Activated gamma-delta T cell treated with Interleukin-2 at 50 U/mL for 16 hours (primary cell): Measurements from ENCODE around the gene SSBP3.
"Not testable (repeated sequence)": the region's sequence is repeated elsewhere in the genome, so short reads cannot be mapped to it uniquely, and the experiment has no call there.

Source experiments
- DNase-seq: peaks from one replicate; pipeline ENCODE4 v3.0.0-alpha.2; 2020

The SSBP3 gene

DNA sequence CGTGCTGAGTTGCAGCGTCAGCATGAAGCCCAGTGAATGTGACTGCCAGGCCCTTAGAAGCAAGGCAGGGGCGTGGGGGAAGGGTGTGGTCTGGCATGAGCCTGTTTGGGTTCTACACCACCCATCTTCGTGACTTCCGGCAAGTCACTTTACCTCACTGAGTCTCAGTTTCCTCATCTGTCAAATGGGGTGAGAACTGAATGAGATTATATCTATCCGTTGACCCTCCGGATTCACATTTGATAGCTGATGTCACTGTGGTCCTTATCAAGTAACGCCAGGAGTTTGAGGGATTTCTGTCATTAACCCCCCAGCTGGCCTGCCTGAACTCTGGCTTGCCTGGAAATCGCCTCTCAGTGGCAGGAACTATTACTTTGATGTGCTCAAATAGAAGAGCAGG lies 190.7 kb downstream of the SSBP3 start:
- no peak for DNase-seq

DNA sequence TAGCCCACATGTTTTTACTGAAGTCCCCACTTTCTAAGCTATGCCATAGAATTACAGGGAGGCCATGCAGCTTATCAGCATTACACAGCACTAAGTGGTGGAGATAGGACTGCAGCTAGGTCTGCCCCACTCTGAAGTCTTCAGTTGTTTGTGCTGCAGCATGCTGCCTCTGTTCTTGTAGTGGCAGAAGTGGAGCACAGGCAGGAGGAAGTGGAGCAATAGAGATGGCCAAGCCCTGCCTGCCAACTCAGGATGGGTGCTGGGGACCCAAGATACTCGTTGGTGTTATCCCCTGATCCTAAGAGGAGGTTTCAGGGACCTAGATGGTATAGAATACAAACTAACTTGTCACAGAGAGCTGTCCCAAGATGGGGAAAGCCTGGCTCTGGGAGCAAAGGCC lies 193.3 kb downstream of the SSBP3 start:
- DNase-seq = no peak

DNA sequence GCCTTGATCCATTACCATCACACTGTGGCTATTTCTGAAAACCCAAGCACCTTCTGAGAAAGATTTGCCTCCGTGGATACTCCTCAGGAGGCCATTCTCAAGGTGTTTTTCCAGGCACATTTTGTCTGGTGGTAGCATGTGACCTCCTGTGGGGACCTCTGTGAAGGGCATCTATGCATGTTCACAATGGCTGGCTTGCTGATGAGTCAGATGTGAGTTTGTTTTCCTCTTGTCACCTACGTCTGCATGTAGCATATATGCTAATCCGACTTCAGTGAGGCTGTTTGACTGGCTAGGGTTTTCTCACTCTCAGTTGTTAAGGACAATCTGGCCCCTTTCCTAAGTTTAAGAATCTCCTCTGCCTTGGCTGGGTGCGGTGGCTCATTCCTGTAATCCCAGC lies 198.3 kb downstream of the SSBP3 start:
- not testable (repeated sequence) for DNase-seq

DNA sequence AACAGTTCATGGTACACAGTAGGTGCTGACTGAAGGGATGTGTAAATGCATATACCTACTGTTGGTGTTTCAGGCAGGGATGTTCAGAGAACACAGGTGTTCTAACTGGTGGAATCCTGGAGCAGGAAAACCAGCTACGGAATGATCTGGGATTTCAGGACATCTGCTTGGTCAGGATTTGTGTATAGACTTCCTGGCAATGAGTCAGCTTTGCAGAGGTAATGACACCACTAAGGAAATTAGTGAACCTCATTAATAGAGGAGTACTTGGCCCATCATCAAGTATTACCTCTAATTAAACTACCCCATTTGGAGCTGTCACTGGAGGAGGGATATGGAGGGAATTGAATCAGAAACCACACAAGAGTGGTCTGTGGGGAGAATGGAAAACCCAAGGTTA lies 198.9 kb downstream of the SSBP3 start:
- no peak for DNase-seq

DNA sequence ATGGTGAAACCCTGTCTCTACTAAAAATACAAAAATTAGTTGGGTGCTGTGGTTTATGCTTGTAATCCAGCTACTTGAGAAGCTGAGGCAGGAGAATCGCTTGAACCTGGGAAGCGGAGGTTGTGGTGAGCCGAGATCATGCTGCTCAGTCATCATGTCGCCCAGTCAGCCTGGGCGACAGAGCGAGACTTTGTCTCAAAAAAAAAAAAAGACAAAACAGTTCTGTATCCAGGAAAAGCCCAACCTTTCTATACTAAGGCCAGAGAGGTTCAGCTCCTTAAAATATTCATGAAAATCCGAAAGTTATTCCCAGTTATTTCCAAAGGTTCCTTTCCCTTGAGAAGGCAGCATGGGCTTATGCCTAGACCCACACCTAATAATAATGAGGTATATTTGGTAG lies 202.0 kb downstream of the SSBP3 start:
- no peak for DNase-seq

DNA sequence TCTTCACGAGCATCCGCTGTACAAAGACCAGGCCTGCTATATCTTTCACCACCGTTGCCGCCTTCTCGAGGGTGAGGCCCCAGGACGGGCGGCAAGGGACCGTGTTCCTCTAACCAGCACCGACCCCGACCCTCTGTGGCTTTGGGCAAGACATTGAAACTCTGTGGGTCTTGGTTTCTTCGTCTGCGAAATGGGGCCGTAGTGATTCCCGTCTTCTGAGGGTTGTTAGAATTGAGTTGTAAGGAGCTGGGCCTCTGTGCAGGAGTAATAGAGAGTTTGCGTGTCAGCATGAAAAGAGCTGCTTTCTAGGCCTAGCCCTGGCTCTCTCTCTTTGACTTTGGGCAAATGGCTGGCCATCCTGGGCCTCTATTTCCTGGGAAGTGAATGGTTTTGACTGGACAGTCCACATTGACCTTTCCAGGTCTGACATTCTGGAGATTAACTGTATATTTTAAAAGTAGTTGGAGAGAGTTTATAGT lies 205.6 kb downstream of the SSBP3 start:
- DNase-seq = no peak

DNA sequence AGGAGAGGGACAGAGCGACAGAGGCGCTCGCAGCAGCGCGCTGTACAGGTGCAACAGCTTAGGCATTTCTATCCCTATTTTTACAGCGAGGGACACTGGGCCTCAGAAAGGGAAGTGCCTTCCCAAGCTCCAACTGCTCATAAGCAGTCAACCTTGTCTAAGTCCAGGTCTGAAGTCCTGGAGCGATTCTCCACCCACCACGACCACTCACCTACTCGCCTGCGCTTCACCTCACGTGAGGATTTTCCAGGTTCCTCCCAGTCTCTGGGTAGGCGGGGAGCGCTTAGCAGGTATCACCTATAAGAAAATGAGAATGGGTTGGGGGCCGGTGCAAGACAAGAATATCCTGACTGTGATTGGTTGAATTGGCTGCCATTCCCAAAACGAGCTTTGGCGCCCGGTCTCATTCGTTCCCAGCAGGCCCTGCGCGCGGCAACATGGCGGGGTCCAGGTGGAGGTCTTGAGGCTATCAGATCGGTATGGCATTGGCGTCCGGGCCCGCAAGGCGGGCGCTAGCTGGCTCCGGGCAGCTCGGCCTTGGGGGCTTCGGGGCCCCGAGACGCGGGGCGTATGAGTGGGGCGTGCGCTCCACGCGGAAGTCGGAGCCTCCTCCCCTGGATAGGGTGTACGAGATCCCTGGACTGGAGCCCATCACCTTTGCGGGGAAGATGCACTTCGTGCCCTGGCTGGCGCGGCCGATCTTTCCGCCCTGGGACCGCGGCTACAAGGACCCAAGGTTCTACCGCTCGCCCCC lies 206.3 kb downstream of the SSBP3 start, which contains the start of the genes CYB5RL and MRPL37:
CYB5RL (minus strand) TSS at position 266 of the 754 bp plus-strand sequence. CDS start 4,414 bp downstream, outside the sequence.
MRPL37 (plus strand) TSS at position 403 of the 754 bp plus-strand sequence; CDS start at position 480, 77 bp downstream.
- DNase-seq = peak; percentile 88

DNA sequence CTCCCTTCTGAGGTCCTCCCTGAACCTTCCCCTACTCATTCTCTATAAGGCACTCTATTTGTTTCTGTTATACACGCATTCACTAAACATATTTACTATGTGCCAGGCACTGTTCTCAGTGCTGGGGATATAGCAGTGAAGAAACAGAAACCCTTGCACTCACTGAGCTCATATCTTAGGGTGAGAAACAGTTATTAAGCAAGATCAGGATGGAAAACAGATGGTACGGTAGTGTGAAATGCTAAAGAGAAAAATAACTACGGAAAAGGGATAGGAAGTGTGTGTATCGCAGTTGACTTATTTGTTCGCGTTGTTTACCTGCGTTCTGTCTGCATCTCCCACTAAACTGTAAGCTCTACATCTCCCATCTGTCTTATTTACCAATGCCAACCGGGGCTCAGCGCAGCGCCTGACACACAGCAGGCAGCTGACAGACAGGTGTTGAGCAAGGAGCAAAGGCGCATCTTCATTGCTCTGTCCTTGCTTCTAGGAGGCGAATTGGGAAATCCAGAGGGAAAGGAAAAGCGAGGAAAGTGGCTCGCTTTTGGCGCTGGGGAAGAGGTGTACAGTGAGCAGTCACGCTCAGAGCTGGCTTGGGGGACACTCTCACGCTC lies 206.9 kb downstream of the SSBP3 start:
- no peak for DNase-seq

DNA sequence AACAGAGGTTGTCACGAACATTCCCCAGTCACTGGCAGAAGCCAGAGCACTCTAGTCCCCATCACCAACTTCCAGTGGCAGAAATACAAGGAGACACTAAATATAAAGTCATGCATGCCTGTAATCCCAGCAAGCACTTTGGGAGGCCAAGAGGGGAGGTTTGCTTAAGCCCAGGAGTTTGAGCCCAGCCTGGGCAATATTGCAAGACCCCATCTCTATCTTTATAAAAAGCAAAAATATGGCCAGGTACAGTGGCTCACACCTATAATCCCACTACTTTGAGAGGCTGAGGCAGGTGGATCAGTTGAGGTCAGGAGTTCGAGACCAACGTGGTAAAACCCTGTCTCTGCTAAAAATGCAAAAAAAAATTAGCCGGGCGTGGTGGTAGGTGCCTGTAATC lies 212.7 kb downstream of the SSBP3 start:
- DNase-seq = no peak

DNA sequence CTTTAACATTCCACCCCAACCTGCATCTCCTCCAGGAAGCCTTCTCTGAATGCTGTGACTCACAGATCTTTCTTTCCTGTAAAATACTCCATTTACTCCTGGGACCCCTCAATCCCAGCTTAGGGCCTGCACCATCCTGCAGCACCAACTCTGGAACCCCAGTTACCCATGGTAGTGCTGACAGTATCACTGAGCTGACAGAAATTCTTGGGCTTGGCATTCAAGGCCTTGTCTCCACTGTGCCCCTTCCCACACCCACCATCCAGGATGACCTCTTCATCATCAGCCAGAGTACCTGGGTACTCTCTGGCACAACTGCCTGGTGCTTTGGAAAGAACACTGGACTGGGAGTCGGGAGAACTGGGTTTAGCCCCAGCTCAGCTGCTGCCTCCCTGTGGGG lies 214.7 kb downstream of the SSBP3 start:
- no peak for DNase-seq

DNA sequence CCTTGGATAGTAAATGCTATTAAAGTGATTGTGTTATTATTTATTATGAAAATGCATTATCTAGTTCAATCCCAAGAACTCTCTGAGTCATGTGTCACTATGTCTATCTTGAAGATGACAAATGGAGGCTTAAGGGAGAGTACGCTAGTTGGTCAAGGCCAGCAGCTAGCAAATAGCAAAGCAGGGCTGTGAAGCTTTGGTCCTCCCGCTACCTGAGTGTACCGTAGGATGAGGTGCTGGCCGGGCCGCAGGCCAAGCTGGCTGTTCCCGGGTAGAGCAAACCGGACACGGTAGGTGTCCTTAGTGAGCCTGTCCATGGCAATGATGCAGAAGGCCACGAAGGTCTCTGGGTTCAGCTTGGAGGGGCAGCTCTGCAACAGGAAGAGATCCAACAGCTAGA lies 215.7 kb downstream of the SSBP3 start:
- no peak for DNase-seq

DNA sequence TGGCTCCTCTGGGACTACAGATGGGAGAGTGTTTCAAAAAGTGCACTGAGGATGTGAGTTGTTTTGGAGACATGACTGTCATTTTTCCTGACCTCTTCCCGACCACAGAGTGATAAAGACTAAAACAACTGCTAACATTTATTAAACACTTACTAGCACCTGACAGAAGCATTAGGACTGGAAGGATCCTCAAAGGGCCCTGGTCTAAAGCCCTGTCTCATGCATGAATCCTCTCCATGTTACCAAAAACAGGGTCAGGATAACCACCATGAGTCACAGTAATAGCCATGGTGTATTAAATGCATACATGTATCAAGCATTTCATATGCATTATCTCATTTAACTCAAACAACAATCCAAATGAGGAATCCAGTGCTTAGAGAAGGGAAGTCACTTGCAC lies 217.9 kb downstream of the SSBP3 start:
- DNase-seq = no peak

DNA sequence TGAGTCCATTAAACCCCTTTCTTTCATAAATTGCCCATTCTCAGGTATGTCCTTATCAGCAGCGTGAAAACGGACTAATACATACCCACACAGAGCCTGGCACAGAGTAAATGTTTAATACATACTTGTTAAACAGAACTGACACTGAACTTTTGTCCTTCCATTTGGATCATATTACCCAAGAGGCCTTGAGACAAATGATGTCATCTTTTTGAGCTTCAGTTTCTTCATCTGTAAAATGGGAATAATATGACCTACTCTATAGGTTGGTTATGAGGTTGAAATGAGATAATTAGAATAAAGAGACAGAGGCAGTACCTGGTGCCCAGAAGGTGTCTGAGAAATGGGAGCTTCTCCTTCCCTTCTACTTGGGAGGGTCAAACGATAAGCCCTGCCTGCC lies 220.1 kb downstream of the SSBP3 start:
- no peak for DNase-seq

DNA sequence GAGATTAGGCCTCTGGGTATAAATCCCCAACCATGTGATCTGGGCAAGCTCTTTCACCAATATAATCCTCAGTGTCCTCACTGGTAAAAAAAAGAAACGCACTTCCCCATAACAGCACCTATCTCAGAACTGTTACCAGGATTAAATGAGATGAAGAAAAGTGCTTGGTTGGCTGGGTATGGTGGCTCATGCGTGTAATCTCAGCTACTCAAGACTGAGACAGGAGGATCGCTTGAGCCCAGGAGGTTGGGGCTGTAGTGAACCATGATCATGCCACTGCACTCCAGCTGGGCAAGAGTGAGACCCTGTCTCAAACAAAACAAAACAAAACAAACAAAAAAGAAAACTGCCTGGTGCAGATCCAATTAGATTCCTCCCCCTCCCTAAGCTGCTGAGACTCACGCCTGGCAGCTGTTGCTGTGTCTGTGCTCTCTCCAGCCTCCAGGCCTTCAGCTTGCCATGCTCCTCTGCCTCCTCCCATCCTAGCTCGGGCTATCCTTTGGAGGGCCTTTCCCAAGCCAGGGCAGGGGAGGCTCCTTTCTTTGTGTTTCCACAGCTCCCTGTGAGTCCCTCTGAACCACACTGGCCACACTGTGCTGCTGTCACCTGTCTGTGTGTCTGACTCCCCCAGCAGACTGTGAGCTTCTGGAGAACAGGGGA lies 225.4 kb downstream of the SSBP3 start:
- no peak for DNase-seq

DNA sequence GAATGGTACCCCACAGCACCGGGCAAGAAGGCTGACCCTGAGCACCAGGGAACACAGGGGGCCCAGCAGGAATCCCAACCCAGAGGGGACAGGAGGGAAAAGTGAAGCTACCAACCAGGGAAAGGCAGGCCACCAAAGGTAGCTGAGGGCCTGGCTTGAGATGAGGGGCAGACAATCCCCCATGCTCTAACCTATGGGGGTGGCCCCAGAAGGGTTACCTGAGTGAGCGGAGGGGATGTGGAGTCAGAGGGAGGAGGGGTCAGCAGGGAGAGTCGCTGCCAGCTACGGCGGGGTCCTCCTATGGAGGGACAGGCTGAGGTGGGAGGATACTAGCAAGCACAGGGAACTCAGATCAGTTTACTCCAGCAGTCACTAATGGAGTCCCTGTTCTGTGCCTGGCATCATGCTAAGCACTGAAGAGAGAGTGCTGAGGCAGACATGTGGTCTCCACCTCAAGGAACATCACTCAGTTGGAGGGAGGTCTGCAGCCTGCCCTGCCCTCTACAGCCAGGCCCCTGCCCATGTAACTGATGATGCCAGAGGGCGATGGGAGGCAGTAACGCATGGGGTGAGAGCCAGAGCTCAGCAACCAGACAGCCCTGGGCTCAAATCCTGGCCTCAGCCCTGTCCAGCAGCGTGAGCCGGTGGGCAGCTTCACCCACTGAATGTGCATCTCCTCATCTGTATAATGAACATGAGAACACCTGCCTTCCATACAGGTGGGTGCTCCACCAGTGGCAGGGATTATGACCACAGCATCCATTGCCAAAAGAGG lies 227.7 kb downstream of the SSBP3 start:
- no peak for DNase-seq

DNA sequence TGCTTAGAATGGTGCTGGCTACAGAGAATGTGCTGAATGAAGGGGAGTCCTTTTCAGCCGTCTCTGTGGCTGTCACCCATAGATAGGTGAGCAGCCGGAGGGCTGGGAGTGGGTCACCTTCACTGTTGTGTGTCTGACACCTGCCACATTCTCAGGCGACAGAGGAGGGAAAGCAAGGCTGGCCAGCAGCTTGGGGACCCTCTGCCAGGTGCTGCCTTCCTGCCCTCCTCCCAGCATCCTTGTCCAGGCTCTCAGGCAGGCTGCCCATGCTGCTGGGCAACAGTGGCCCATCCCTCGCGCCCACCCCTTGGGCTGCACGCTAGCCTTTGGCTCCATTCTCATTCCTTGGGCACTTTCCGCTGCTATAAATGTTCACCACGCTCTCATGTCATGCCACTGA lies 228.5 kb downstream of the SSBP3 start:
- DNase-seq = no peak

DNA sequence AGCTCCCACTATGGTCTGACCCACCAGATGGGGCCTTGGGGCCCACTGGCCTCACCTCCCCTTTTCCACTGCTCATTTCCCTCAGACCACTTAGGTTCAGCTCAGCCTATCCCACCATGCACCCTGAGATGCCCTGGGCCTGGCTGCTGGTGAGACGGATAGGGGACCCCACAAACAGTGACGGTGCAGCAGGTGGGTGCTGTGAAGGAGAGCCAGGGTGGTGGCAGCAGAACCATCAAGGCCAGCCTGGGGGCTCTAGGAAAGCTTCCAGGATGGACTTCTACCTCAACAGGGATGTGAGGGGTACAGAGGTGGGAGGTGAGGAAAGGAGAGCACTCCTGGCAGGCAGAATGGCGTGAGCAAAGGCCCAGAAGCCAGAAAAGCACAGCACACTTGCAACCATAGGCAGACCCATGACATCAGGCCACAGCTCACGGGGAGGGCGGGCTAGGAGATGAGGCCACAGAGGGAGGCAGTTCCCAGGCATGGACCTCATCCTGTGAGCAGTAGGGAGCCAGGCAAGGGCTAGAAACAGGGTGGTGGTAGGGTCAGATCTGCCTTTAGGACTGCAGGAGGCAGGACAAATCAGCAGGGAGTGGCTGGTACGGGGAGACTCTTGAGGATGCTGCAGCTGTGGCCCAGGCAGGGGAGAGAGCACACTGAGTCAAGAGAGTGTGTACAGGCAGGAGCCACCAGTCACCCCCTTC lies 229.4 kb downstream of the SSBP3 start:
- no peak for DNase-seq
